Gastrocnemius medialis (tissue), 4 donors: ENCODE measurements around the gene ATP6V1G2.

Source experiments
- POLR2A ChIP-seq, 2 donors: fragments of 450-650 bp; IDR thresholded peaks; one replicate each; pipeline ENCODE4 v1.6.1; 2017; ENCODE audit warnings: antibody characterized with exemption in 2 of 2, mild to moderate bottlenecking in 2 of 2, moderate library complexity in 2 of 2
- TF ChIP-seq, protein P1 (sequence below), 5 experiments: fragments of 450-650 bp in 3 of 5; fragments of 200-600 bp in 2 of 5; sonication (generic) in 2 of 5; IDR thresholded peaks in 4 of 5; conservative IDR thresholded peaks in 1 of 5; 1 replicate in 4 of 5; 2 replicates in 1 of 5; pipeline ENCODE4 v1.5.1; 2016 to 2019; ENCODE audit warnings: antibody characterized with exemption in 5 of 5, mild to moderate bottlenecking in 3 of 5, moderate library complexity in 3 of 5

DNA sequence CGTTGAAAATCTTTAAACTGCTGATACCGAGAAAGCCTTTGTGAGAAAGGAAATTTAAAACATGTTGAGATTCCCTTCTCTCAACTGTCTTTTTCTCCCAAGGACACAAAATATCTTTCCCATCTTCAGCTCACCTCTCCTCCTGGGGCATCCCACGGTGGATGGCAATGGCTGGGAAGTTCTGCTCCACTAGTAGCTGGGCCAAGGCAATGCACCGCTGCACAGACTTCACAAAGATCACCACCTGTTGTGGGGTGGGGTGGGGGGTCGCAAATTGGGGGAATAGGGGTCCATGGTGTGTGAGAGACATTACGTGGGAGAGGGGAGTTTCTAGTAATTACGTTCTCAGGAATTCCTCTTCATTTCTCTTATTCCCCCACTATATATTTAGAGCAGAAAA, 15.2 kb downstream of the ATP6V1G2 start:
- TF ChIP-seq, protein P1, sequence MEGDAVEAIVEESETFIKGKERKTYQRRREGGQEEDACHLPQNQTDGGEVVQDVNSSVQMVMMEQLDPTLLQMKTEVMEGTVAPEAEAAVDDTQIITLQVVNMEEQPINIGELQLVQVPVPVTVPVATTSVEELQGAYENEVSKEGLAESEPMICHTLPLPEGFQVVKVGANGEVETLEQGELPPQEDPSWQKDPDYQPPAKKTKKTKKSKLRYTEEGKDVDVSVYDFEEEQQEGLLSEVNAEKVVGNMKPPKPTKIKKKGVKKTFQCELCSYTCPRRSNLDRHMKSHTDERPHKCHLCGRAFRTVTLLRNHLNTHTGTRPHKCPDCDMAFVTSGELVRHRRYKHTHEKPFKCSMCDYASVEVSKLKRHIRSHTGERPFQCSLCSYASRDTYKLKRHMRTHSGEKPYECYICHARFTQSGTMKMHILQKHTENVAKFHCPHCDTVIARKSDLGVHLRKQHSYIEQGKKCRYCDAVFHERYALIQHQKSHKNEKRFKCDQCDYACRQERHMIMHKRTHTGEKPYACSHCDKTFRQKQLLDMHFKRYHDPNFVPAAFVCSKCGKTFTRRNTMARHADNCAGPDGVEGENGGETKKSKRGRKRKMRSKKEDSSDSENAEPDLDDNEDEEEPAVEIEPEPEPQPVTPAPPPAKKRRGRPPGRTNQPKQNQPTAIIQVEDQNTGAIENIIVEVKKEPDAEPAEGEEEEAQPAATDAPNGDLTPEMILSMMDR (IDR thresholded peaks at IDR 0.05 in 4 of 5, conservative IDR thresholded peaks at IDR 0.05 in 1 of 5): no peak
- TF ChIP-seq POLR2A (IDR thresholded peaks at IDR 0.05): no peak
